Measurements from ENCODE around the gene STON1.

- TF ChIP-seq CTCF (IDR thresholded peaks at IDR 0.05) (no peak), POLR2A (IDR thresholded peaks at IDR 0.05) (no peak)
Observed at GRCh38 chr2:48590017-48590416, 60.1 kb downstream of the STON1 start.

All from testis (tissue), 2 donors.